Vagina (tissue), 2 donors: ENCODE measurements around the gene ST6GAL2.

ENCODE experiments used
- POLR2A ChIP-seq, 2 donors: fragments of 450-650 bp; IDR thresholded peaks; one replicate each; pipeline ENCODE4 v1.6.1; 2017; ENCODE audit warnings: antibody characterized with exemption in 2 of 2, mild to moderate bottlenecking in 2 of 2, moderate library complexity in 2 of 2
- POLR2AphosphoS5 ChIP-seq, 2 donors: sonication (generic); formaldehyde crosslinking; IDR thresholded peaks; one replicate each; pipeline ENCODE4 v1.9.0; 2017; ENCODE audit warnings: antibody characterized with exemption in 2 of 2, mild to moderate bottlenecking in 2 of 2, low read depth in 1 of 2; ENCODE audit not compliant: insufficient read depth in 1 of 2
- TF ChIP-seq, protein P1 (sequence below), 3 experiments: fragments of 450-650 bp in 2 of 3; fragments of 200-600 bp in 1 of 3; sonication (generic) in 1 of 3; IDR thresholded peaks; one replicate each; pipeline ENCODE4 v1.5.1; 2017 to 2019; ENCODE audit warnings: antibody characterized with exemption in 3 of 3, mild to moderate bottlenecking in 2 of 3, moderate library complexity in 2 of 3

DNA sequence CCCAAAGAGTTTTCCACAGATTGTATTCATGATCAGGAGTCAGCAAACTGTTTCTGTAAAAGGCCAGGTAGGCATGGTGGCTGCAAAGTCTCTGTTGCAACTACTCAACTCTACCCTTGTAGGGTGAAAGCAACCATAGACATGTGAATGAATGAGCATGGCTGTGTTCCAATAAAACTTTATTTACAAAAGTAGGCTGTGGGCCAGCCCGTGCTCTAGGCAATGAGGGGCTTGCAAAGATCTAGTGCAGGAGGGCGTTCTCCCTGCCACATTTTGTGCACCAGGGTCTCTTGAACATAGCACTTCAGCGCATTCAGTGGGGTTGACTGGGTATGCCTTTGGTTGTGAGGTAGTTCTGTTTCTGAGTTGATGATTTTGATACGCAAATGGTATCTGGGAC, 85.8 kb downstream of the ST6GAL2 start:
- TF ChIP-seq, protein P1, sequence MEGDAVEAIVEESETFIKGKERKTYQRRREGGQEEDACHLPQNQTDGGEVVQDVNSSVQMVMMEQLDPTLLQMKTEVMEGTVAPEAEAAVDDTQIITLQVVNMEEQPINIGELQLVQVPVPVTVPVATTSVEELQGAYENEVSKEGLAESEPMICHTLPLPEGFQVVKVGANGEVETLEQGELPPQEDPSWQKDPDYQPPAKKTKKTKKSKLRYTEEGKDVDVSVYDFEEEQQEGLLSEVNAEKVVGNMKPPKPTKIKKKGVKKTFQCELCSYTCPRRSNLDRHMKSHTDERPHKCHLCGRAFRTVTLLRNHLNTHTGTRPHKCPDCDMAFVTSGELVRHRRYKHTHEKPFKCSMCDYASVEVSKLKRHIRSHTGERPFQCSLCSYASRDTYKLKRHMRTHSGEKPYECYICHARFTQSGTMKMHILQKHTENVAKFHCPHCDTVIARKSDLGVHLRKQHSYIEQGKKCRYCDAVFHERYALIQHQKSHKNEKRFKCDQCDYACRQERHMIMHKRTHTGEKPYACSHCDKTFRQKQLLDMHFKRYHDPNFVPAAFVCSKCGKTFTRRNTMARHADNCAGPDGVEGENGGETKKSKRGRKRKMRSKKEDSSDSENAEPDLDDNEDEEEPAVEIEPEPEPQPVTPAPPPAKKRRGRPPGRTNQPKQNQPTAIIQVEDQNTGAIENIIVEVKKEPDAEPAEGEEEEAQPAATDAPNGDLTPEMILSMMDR (IDR thresholded peaks at IDR 0.05), result no peak
- TF ChIP-seq POLR2AphosphoS5 (IDR thresholded peaks at IDR 0.05; ENCODE audit: insufficient read depth in 1 of 2, low read depth in 1 of 2), result no peak
- no peak for TF ChIP-seq POLR2A (IDR thresholded peaks at IDR 0.05)
